ENCODE measurements around the gene JAKMIP2.

DNA sequence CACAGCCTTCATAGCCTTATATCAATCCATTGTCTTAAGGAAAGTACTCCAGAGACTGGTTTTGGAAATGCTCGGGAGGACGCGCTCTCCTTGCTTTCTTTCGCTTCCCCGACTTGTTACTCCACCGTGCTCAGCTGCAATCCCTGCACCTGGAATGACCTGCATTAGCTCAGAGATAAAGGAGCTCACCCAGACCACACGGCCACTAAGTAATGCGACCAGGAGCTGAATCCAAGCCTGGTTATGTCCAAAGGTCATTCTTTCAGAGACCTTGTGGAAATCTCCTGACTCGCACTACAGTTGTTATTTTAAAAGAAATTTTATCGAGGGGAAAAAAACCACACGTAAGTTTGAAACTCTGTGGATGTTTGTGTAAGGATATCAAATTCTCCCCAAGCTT is 137.3 kb downstream of the JAKMIP2 start:
- TF ChIP-seq, protein P1, sequence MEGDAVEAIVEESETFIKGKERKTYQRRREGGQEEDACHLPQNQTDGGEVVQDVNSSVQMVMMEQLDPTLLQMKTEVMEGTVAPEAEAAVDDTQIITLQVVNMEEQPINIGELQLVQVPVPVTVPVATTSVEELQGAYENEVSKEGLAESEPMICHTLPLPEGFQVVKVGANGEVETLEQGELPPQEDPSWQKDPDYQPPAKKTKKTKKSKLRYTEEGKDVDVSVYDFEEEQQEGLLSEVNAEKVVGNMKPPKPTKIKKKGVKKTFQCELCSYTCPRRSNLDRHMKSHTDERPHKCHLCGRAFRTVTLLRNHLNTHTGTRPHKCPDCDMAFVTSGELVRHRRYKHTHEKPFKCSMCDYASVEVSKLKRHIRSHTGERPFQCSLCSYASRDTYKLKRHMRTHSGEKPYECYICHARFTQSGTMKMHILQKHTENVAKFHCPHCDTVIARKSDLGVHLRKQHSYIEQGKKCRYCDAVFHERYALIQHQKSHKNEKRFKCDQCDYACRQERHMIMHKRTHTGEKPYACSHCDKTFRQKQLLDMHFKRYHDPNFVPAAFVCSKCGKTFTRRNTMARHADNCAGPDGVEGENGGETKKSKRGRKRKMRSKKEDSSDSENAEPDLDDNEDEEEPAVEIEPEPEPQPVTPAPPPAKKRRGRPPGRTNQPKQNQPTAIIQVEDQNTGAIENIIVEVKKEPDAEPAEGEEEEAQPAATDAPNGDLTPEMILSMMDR (IDR thresholded peaks at IDR 0.05) = no peak
- no peak for TF ChIP-seq POLR2AphosphoS5 (IDR thresholded peaks at IDR 0.05; ENCODE audit: insufficient read depth in 1 of 2, low read depth in 1 of 2)
